ENCODE measurements around the gene RAB17.

The RAB17 gene

GRCh38 chr2:237576974-237577373 is 13.6 kb downstream of the RAB17 start:
- no peak for DNase-seq (ENCODE audit: low spot score)

GRCh38 chr2:237575869-237576862 is 14.4 kb downstream of the RAB17 start:
- no peak for DNase-seq (ENCODE audit: low spot score)

GRCh38 chr2:237574894-237575868 is 15.4 kb downstream of the RAB17 start:
- no peak for DNase-seq (ENCODE audit: low spot score)

- DNase-seq (ENCODE audit: low spot score): no peak
Measured at GRCh38 chr2:237574467-237574866, 16.1 kb downstream of the RAB17 start.

- no peak for DNase-seq (ENCODE audit: low spot score)
Measured at GRCh38 chr2:237573721-237574415, 16.7 kb downstream of the RAB17 start.

GRCh38 chr2:237572742-237573101 is 17.8 kb downstream of the RAB17 start:
- DNase-seq (ENCODE audit: low spot score): no peak

GRCh38 chr2:237572021-237572741 is 18.4 kb downstream of the RAB17 start:
- DNase-seq (ENCODE audit: low spot score): peak; percentile 98

GRCh38 chr2:237571551-237571950 is 19.0 kb downstream of the RAB17 start:
- no peak for DNase-seq (ENCODE audit: low spot score)

- DNase-seq (ENCODE audit: low spot score): no peak
Measured at GRCh38 chr2:237570776-237571335, 19.7 kb downstream of the RAB17 start.

- DNase-seq (ENCODE audit: low spot score): no peak
Measured at GRCh38 chr2:237569896-237570295, 20.6 kb downstream of the RAB17 start.

GRCh38 chr2:237569041-237569440 is 21.5 kb downstream of the RAB17 start:
- no peak for DNase-seq (ENCODE audit: low spot score)

GRCh38 chr2:237568121-237568660 is 22.3 kb downstream of the RAB17 start:
- no peak for DNase-seq (ENCODE audit: low spot score)

GRCh38 chr2:237567276-237568029 is 23.1 kb downstream of the RAB17 start:
- no peak for DNase-seq (ENCODE audit: low spot score)

- DNase-seq (ENCODE audit: low spot score): no peak
Measured at GRCh38 chr2:237566401-237567235, 23.9 kb downstream of the RAB17 start, which contains the start of gene PRLH. PRLH (plus strand) TSS chr2:237566574; CDS start chr2:237566574, 0 bp downstream.

- DNase-seq (ENCODE audit: low spot score): no peak
Measured at GRCh38 chr2:237565974-237566373, 24.6 kb downstream of the RAB17 start.

GRCh38 chr2:237564526-237565131 is 25.9 kb downstream of the RAB17 start:
- no peak for DNase-seq (ENCODE audit: low spot score)

GRCh38 chr2:237563816-237564215 is 26.7 kb downstream of the RAB17 start:
- DNase-seq (ENCODE audit: low spot score): no peak

- no peak for DNase-seq (ENCODE audit: low spot score)
Measured at GRCh38 chr2:237561221-237561620, 29.3 kb downstream of the RAB17 start.

Measured in hepatic stellate cell (primary cell).